A549 (cell line): ENCODE data around the gene CCDC197.

Experiments used
- CBX8 ChIP-seq: fragments of 200-600 bp; sonication (generic); IDR thresholded peaks from 2 replicates; pipeline ENCODE4 v1.6.1; 2016
- CTCF ChIP-seq: fragments of >200 bp; sonication (Bioruptor Twin); formaldehyde crosslinking; IDR thresholded peaks from 3 replicates; pipeline ENCODE4 v1.5.1; 2016
- HDAC2 ChIP-seq: fragments of 200-600 bp; sonication (generic); IDR thresholded peaks from 2 replicates; pipeline ENCODE4 v1.6.1; 2016
- MYC ChIP-seq: IDR thresholded peaks from 2 replicates; pipeline ENCODE4 v1.6.1; 2012; ENCODE audit warnings: mild to moderate bottlenecking, inconsistent platforms, low read length, improper control_type of control experiment, borderline replicate concordance
- REST ChIP-seq: fragments of 200-600 bp; sonication (generic); IDR thresholded peaks from 2 replicates; pipeline ENCODE4 v1.6.1; 2016; ENCODE audit warnings: antibody characterized with exemption, mild to moderate bottlenecking, moderate library complexity

GRCh38 chr14:93994919-93995682, 2.0 kb upstream of the CCDC197 start:
- no peak for TF ChIP-seq CTCF
- TF ChIP-seq HDAC2 = no peak
- no peak for TF ChIP-seq MYC
- TF ChIP-seq REST = no peak
- TF ChIP-seq CBX8 = no peak
